GM21717 (cell line): ENCODE measurements around the gene GLIS1.

Source experiments
- ATAC-seq: cut with Tn5 transposase; IDR thresholded peaks from one replicate; pipeline ENCODE4 v1.9.1; 2021; ENCODE audit warnings: mild to moderate bottlenecking, moderate library complexity; ENCODE audit not compliant: unreplicated experiment

Gene GLIS1

GRCh38 chr1:53584777-53585107 lies 154.2 kb downstream of the GLIS1 start:
- no peak for ATAC-seq

DNA sequence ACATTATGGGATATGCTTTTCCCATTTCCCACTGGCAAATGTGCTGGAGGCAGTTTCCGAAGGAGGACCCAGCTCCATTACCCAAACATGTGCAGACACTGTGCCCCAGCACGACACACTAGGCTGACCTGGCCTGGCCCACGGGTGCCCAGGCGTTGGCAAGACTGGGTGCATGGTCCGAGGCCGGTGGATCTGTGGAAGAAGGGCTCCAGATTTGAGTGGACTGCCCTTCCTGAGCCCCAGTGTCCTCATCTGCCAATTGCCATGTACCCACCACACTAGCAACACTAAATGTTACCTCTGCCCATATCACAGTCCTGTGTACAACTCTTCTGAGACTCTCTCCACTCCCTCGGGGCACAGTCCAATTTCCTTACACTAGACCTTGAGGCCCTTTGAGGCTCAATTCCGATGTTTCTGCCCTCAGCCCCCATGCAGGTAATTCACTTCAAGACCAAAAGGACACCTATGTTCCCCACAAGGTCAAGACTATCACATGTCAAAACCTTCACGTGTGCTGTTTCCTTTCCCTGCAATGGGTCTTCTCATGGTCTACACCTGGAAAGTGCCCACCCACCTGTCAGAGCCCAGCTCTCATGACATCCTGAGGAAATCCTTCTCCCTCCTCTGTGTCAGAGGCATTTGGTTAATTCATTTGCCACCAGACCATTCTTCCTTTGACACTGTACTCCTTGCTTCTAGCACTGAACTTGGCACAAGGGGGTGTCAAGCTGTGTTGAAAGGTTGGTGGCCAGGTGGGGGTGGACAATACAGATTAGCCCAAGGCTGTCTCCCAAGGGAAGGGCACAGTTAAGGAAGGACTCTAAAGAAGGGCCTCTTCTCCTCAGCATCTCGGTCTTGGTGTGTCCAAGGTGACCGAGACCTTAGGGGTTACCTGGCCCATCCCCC lies 154.8 kb downstream of the GLIS1 start:
- no peak for ATAC-seq

- no peak for ATAC-seq
Measured at GRCh38 chr1:53583021-53583867, 155.7 kb downstream of the GLIS1 start.

DNA sequence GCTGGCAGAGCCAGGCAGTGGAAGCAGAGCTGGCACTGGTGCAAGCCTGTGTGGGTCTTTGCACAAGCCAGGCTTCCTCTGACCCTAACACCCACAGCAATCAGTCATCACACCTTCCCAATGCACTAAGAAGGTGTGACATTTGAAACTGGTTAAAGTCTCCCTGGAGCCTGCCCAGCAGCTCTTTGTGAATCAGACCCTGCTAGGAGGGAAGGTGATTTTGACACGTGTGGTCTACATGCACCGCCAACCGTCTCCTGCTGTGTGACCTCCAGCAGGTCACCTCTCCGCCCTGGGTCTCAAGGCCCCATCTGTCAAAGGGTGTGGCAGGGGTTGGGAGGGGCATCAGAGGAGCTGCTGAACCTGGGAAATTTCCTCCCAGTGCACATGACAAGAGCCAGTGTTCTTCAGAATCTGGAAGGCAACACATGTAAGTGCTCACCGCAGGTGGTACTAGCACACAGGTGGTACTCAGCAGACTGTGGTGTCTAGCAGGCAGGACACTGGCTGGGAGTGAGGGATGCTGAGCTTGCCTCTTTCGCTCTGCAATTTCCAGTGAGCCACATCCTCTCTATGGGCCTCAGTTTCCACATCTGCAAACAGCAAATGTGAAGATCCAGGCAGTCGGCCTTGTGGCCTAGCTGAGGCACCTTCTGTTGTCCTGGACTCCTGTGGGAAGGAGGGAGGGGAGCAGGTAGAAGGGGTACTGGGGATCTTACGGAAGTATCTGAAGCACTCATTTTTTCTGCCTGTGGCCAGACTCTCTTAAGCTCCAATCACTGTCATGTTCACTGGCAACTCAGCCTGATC lies 156.5 kb downstream of the GLIS1 start:
- no peak for ATAC-seq

GRCh38 chr1:53581476-53581875 lies 157.5 kb downstream of the GLIS1 start:
- ATAC-seq, result no peak

DNA sequence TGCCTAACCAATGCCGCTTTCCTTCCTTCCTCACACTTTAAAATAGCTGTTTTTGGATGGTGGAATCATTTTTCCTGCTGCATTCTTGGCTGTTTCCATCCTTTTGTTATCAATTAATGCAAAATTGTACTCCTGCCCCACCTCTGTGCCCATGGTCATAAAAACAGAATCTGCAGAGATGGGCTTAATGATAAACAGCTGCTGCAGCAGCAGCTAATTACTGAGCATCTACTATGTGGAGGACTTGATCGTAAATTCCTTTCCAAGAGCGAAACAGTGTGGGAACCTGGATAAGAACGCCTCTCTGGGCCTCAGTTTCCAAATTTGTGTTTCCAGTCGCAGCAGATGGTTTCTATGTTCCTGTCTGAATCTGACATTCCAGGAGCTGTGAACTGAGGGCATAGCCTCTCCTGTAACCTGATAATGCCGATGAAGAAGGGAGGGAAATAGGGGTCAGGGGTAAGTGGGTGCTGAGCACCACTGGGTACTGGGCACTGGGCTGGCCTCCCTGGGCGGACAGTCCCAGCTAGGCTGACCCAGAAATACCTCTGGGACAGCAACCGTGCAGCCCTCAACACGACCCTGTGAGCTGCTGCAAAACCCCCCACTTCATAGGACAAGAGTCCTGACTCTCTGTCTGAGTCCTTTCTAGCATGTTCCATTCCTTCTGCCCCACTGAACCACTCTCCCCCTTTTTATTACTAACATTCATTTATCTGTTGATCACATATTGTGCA lies 158.1 kb downstream of the GLIS1 start:
- no peak for ATAC-seq

DNA sequence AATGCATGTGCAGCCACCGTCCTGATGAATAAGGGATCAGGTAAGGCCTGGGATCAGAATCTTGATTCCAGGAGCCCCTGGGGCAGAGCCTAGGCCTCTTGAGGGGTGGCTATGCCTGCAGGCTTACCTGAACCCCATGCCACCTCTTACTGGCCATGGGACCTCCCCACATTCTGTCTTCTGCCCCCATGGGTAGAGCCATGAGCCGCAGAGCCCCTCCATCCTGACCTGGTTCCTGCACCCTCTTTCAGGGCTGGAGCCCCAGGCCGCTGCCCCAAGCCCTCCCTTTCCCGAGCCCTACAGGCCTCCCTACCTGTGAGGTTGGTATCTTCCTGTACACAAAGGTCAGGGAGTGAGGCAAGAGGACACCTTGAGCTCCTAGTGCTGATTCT lies 159.0 kb downstream of the GLIS1 start:
- no peak for ATAC-seq

GRCh38 chr1:53579221-53580008 lies 159.5 kb downstream of the GLIS1 start:
- no peak for ATAC-seq

GRCh38 chr1:53578358-53578757 lies 160.6 kb downstream of the GLIS1 start:
- no peak for ATAC-seq

GRCh38 chr1:53577761-53578100 lies 161.2 kb downstream of the GLIS1 start:
- ATAC-seq, result no peak

DNA sequence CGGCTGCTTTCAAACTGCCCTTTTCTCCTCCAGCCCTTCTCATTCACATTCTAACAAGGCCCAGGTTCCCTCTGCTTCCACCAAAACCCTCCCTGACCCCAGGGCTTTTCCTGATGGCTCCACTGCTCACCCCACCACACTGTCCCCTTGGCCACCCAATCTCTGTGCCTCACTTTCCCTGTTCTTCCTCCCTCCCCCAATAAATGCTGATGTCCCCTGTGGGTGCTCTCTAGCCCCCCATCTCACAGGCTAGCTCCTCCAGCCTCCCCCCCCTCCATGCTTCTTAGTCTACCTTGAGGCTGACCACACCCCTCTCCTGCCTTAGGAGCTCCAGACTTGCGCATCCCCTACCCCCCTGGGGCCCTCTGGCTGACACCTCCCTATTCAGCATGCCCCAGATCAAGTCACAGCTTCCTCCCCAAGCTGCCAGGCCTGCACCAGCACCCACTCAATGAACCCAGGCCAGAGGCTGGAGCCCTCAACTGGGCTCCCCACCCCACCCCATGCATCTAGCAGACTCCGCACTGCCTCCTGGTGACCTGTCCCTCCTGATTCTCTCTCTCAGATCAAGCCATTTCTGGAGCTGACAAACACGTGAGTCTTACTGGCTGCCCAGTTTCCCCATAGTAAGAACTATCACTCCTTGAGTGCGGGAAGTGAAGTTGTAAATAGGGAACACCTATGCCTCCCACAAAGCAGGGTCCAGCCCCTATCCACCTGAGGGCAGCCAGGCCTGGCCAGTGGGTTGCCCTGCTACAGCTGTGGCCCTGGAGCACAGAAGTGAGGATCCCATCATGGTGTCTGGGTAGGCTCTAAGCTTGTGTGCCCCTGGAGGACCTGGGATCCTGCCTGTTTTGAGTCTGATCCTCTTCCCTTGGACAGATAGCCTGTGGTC lies 161.9 kb downstream of the GLIS1 start:
- no peak for ATAC-seq

- ATAC-seq, result no peak
Measured at GRCh38 chr1:53576381-53576801, 162.6 kb downstream of the GLIS1 start.

DNA sequence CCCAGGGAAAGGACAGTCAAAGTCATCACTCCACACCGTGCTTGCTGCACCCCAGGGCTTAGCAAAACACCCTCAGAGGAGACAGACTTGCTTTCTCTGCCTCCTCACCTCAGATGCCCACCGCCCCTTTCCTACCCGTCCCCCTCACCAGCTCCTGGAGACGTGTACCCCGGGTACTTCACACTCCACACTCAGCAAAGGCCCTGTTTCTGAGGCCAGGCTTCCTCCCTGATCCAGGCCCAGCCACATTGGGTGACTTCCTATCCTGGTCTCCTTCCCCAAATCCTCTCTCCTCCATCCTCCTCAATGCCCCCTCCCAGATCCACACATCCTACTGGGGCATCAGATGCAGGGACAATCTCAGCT lies 163.0 kb downstream of the GLIS1 start:
- no peak for ATAC-seq

DNA sequence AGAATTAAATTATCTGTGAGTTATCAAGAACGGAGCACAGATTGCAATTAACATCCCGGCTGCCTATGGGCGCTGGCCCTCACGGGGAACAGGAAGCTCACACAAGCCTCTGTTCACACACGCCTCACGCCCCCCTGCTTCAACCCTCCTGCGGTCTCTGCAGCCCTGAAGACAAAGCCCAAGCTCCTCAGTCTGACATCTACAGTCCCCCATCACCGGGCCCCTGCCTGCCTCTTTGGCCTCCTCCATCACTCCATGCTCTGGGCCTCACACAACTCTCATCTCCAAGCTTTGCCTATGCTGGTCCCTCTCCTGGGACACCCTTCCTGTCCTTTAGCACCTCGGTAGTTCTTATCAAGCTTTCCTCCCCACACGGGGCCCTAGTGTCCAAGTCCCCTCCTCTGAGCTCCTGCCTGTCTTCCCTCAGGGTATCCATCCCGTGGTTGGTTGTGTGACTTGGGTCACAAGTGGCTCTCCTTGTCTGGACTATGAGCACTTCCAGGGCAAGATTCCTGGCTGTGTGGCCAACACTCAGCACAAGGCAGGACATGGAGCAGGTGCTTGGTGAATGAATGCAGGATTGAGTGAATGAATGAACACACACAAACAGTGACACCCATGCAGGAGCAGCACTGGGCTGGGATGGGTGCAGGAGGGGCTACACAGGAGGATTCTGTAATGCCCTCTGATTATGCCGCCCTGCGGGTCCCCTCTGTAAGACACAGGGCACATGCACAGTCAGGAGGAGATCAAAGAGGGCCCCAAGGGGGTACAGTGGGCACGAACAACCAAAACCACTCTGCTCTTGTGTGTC lies 163.6 kb downstream of the GLIS1 start:
- no peak for ATAC-seq

DNA sequence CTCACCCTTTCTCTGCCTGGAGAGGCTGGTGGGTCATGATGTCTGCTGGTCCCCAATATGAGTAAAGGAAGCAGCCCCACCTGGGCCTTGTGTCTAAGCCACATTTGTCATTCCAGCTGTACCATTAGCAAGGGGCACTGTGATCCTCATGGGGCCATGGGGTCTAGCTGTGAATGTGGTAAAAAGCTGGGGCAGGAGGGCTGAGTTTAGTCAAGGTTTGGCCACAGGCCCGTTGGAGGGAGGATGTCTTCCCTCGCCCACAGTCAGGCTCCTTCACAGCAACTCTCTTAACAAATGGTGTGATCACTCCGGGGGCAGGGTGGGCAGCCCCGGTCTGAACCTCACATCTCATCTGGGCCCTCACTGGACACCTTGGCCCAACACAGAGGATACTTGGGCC lies 164.3 kb downstream of the GLIS1 start:
- no peak for ATAC-seq

DNA sequence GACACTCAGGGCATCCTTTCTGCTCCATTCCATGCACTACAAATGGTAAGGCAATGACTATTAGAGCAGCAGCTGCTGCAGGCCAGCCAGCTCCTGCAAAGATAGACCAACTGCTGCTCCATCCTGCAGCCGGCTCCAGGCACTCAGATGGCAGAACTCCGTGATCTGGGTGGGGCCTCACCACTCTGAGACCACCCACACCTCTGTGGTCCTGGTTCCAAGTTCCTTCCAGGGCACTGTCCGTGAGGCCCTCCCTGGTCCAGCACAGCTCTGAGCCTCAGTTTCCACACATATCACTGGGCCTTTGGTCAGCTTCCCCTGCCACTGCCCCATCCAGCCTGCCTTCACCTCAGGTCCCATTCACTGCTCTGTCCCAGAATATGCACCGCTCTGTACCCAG lies 165.0 kb downstream of the GLIS1 start:
- no peak for ATAC-seq

GRCh38 chr1:53573522-53573921 lies 165.4 kb downstream of the GLIS1 start:
- no peak for ATAC-seq

DNA sequence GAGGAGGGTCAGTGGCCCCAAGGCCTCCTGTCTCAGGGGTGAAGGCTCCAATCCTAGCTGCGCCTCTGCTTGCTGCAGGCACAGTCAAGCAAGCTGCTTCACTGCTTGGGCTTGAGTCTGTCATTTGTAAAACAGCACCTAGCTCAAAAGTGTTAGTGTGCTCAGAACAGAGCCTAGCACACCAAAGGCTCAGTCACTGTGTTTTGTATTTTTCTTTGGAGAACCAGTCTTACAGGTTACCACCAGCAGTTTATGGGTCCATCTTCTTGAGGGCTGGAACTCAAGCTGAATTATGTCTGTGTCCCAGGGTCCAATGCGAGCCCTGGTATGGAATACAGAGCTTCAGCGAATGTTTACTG lies 166.2 kb downstream of the GLIS1 start:
- no peak for ATAC-seq
